ENCODE data around the gene RAD18.

GRCh38 chr3:8891303-8891702 lies 72.0 kb downstream of the RAD18 start:
- TF ChIP-seq CTCF (IDR thresholded peaks at IDR 0.05; ENCODE audit: low read length) (no peak), EZH2 (IDR thresholded peaks at IDR 0.05; ENCODE audit: borderline replicate concordance, low read length) (no peak)

All from OCI-LY1 (cell line).